HAP-1 (cell line): Measurements from ENCODE around the gene ARFRP1.
A peak's percentile ranks its signal among the peaks of the same experiment; 100 is the strongest.
"Not testable (repeated sequence)": the region's sequence is repeated elsewhere in the genome, so short reads cannot be mapped to it uniquely, and the experiment has no call there.

Experiments used
- DNase-seq, 2 experiments: peaks; one replicate each; pipeline ENCODE4 v3.0.0-alpha.2; 2016 to 2020; ENCODE audit warnings: low spot score in 2 of 2
- H3K27me3 ChIP-seq: fragments of 250-450 bp; sonication (Bioruptor Pico); 2 replicates; pipeline ENCODE4 v1.5.1; 2020; ENCODE audit warnings: low read depth, mild to moderate bottlenecking, moderate library complexity
- H3K36me3 ChIP-seq: fragments of 250-450 bp; sonication (Bioruptor Pico); replicated peaks from 2 replicates; pipeline ENCODE4 v1.5.1; 2020; ENCODE audit warnings: mild to moderate bottlenecking
- H3K4me1 ChIP-seq: fragments of 250-450 bp; sonication (Bioruptor Pico); 2 replicates; pipeline ENCODE4 v1.5.1; 2020; ENCODE audit warnings: mild to moderate bottlenecking
- H3K4me3 ChIP-seq: fragments of 250-450 bp; sonication (Bioruptor Pico); 2 replicates; pipeline ENCODE4 v1.5.1; 2020; ENCODE audit warnings: mild to moderate bottlenecking, moderate library complexity
- H3K9me3 ChIP-seq: fragments of 250-450 bp; sonication (Bioruptor Pico); 2 replicates; pipeline ENCODE4 v1.5.1; 2020; ENCODE audit warnings: mild to moderate bottlenecking, moderate library complexity
- in situ Hi-C: fragments of 300-500 bp; cut with MboI; formaldehyde crosslinking; loops from 3 replicates; pipeline ENCODE4 v1.14.3; 2020; ENCODE audit warnings: low sequenced_read_pairs, inconsistent platforms, mixed read lengths

The ARFRP1 gene

GRCh38 chr20:63653974-63654668 is 53.7 kb downstream of the ARFRP1 start:
- H3K9me3 ChIP-seq = no peaks in the 10 kb centered on the region
- peak overlapping the region; percentile 54 for H3K4me3 ChIP-seq
- in situ Hi-C loops = no loop called here
- DNase-seq = no peak
- H3K4me1 ChIP-seq = peaks cover 15% of the 10 kb centered on the region
- H3K36me3 ChIP-seq = no peaks in the 10 kb centered on the region
- H3K27me3 ChIP-seq = no peaks in the 10 kb centered on the region

DNA sequence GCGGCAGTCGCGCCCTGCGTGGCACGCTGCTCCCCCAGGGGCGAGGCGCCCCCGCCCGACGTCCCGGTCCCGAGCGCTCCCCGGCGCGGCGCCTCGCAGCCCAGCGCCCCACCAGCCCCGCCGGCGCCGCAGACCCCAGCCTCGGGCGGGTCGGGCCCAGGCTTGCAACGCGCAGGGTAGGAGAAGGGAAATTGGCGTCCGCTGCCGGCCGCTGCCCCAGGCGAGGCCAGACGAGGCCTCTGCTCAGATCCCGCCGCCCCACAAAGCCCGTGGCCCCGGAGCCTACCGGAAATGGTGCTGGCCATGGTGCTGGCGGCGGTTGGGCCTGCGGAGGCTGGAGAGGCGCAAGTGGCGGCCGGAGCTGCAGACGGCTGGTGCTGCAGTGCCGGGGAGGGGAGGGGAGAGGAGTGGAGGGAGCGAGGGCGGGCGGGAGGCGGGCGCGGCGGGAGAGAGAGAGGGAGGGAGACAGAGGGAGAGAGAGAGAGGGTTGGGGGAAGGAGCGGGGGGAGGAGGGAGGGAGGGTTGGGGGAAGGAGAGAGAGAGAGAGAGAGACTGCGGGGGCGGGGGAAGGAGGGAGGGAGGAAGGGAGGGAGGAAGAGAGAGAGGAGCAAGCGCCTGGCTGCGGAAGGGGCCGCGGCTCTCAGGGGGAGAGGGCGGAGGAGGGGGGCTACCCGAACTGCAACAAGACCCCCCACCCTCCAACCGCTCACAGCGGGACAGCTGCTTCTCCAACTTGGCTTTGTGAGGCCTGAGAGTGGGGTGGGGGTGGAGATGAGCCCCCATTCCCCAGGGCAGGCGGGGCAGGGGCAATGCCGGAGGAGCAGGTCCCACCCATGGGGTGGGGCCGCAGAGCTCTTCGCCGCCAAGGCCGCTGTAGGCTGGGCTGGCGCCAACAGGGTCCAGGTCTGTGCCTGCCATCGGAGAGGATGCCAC is 54.5 kb downstream of the ARFRP1 start, which contains the start of gene STMN3:
STMN3 (minus strand) TSS at position 384 of the 933 bp plus-strand sequence; CDS start at position 305, 79 bp downstream.
- Histone ChIP-seq H3K36me3 (no peaks in the 10 kb centered on the region), H3K4me1 (peaks cover 15% of the 10 kb centered on the region), H3K27me3 (no peaks in the 10 kb centered on the region), H3K9me3 (no peaks in the 10 kb centered on the region), H3K4me3 (peak within 1 kb of the TSS; percentile 54)
- peak; percentile 85 to 98 for DNase-seq
- in situ Hi-C loops = no loop called here

- Histone ChIP-seq H3K4me3 (peak overlapping the region; percentile 54), H3K9me3 (no peaks in the 10 kb centered on the region), H3K4me1 (peaks cover 14% of the 10 kb centered on the region), H3K36me3 (no peaks in the 10 kb centered on the region), H3K27me3 (no peaks in the 10 kb centered on the region)
- peak; percentile 55 to 89 for DNase-seq
- in situ Hi-C loops = no loop called here
These were observed 55.4 kb downstream of the ARFRP1 start for GRCh38 chr20:63652192-63652980.

DNA sequence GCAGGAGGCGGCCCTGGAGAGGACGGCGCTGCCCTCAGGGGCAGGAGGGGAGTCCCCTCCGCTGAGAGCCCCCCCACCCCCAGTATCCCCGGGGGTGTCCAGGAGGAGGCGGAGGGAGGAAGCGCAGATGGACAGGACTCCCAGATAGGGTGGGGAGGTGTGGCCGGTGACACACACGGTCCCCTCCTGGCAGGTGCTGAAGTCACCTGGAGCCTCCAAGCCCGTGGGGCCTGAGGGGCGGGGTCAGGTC is 55.9 kb downstream of the ARFRP1 start:
- Histone ChIP-seq H3K4me1 (peaks cover 9% of the 10 kb centered on the region), H3K4me3 (peak overlapping the region; percentile 54), H3K36me3 (no peaks in the 10 kb centered on the region), H3K27me3 (no peaks in the 10 kb centered on the region), H3K9me3 (no peaks in the 10 kb centered on the region)
- DNase-seq = no peak
- in situ Hi-C loops = no loop called here

DNA sequence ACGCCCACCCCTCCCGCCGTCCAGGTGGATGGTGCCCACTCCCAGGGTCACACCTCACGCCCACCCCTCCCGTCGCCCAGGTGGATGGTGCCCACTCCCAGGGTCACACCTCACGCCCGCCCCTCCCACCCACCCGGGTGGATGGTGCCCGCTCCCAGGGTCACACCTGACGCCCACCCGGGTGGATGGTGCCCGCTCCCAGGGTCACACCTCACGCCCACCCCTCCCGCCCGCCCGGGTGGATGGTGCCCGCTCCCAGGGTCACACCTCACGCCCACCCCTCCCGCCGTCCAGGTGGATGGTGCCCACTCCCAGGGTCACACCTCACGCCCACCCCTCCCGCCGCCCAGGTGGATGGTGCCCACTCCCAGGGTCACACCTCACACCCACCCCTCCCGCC is 57.3 kb downstream of the ARFRP1 start:
- H3K36me3 ChIP-seq, H3K9me3 ChIP-seq, H3K4me1 ChIP-seq, DNase-seq, H3K27me3 ChIP-seq, H3K4me3 ChIP-seq, in situ Hi-C loops: not testable (repeated sequence)

DNA sequence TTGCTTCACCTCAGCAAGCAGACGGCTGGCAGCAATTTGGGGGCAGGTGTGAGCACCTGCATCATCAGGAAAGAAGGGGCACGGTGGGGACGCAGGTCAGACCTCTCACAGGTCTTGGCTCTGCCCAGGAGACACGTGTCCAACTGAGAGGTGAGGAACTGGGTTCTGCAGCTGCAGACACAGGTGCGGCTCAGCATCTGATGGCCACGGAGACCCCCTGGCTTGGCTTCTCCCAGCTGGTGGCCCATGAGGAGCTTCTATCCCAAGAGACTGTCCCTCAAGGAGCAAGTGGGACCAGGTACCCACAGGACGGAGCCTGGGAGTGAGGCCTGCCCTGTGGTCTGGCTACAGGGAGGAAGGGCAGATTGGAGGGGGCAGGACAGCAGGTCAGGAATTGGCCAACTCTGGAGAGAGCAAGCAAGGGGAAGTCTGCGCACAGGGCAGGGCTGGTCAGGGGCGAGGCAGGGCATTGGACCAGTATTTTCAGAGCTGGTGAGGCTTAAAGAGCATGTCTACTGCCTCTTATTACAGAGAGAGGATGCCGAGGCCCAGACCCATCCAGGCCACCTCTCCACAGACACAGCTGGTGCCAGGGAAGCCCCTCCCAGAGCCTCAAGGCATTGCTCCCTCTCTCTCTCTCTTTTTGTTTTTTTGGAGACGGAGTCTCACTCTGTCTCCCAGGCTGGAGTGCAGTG is 58.7 kb downstream of the ARFRP1 start:
- in situ Hi-C loops = no loop called here
- no peak for DNase-seq
- H3K4me1 ChIP-seq = peaks cover 6% of the 10 kb centered on the region
- H3K4me3 ChIP-seq = no peak overlapping the region
- no peaks in the 10 kb centered on the region for H3K9me3 ChIP-seq
- H3K27me3 ChIP-seq = no peaks in the 10 kb centered on the region
- no peaks in the 10 kb centered on the region for H3K36me3 ChIP-seq
